Osteocyte (in vitro differentiated cells): Measurements from ENCODE around the gene SLC44A2. TPM values are rescaled to one million over a fixed set of nuclear protein-coding genes. Genes with fewer than 3 reads are reported as not detected.

ENCODE experiments used
- DNase-seq: peaks from one replicate; pipeline ENCODE4 v3.0.0; 2021; ENCODE audit warnings: mixed read lengths; ENCODE audit not compliant: unreplicated experiment; ENCODE audit errors: extremely low spot score
- H3K27ac Mint-ChIP-seq: one replicate; pipeline ENCODE4 v1.8.0; 2021; ENCODE audit warnings: mild to moderate bottlenecking, mixed read lengths; ENCODE audit not compliant: unreplicated experiment
- H3K27me3 Mint-ChIP-seq: one replicate; pipeline ENCODE4 v1.8.0; 2021; ENCODE audit warnings: mixed read lengths; ENCODE audit not compliant: unreplicated experiment
- H3K36me3 Mint-ChIP-seq: one replicate; pipeline ENCODE4 v1.8.0; 2021; ENCODE audit warnings: mixed read lengths; ENCODE audit not compliant: unreplicated experiment
- H3K4me1 Mint-ChIP-seq: one replicate; pipeline ENCODE4 v1.8.0; 2021; ENCODE audit warnings: mixed read lengths; ENCODE audit not compliant: unreplicated experiment
- H3K4me3 Mint-ChIP-seq: one replicate; pipeline ENCODE4 v1.8.0; 2021; ENCODE audit warnings: mild to moderate bottlenecking, moderate library complexity, mixed read lengths; ENCODE audit not compliant: unreplicated experiment
- H3K9me3 Mint-ChIP-seq: one replicate; pipeline ENCODE4 v1.8.0; 2021; ENCODE audit warnings: mixed read lengths; ENCODE audit not compliant: unreplicated experiment
- total RNA-seq: library from RNA; stranded (reverse); gene quantifications from 2 replicates; pipeline ENCODE4 v1.2.1, GENCODE V29; 2021
- TF ChIP-seq, protein P1 (sequence below): fragments of 200-600 bp; sonication (generic); IDR thresholded peaks from 2 replicates; pipeline ENCODE4 v1.5.0; 2021; ENCODE audit warnings: antibody characterized with exemption, mild to moderate bottlenecking, moderate library complexity

The SLC44A2 gene
- total RNA-seq, 1 donor from 2014 or later, result 225 TPM

DNA sequence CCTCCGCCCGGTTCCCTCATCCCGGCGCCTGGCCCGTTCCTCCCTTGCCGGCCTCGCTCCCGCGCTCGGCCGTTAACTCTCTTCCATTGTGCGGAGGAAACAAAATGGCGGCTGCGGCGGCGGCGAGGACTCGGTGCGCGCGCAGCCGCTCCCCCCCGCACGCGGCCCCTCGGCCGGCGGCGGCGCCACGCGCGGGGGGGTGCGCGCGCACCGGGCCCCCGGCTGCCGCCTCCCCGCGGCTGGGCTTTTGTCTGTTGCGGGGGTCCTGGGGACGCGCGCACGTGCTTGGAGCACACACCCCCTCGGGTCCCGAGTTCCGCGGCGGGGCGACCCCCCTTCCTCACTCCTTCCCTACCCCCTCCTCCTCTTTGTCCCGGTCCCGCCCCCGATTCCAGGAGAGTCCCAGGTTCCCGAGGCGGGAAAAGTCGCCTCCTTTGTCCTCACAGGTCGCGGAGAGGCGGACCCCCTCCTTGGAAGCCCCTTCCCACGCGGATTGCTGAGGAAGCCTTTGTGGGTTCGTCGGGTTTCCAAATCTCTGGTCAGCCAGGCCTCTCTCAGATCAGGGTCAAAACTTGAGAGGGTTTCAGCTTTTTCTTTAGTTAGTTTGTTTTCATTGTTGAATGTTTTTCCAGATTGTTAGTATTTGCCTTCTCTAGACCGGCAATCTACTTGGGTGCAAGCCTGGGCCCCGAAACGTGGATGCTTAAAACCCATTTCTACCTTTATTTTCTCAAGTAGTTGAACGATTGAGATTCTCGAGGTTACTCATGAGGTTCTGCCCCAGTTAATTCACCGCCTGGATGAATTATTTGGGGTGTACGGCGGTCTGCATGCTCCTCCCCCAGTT is 29.5 kb downstream of the SLC44A2 start:
- Mint-ChIP-seq H3K4me1 (peaks cover 39% of the 10 kb centered on the region), H3K27me3 (no peaks in the 10 kb centered on the region), H3K9me3 (no peaks in the 10 kb centered on the region), H3K36me3 (peaks cover 5% of the 10 kb centered on the region), H3K4me3 (peak overlapping the region; percentile 89), H3K27ac (peak overlapping the region; percentile 95)
- DNase-seq, result no peak
- TF ChIP-seq, protein P1, sequence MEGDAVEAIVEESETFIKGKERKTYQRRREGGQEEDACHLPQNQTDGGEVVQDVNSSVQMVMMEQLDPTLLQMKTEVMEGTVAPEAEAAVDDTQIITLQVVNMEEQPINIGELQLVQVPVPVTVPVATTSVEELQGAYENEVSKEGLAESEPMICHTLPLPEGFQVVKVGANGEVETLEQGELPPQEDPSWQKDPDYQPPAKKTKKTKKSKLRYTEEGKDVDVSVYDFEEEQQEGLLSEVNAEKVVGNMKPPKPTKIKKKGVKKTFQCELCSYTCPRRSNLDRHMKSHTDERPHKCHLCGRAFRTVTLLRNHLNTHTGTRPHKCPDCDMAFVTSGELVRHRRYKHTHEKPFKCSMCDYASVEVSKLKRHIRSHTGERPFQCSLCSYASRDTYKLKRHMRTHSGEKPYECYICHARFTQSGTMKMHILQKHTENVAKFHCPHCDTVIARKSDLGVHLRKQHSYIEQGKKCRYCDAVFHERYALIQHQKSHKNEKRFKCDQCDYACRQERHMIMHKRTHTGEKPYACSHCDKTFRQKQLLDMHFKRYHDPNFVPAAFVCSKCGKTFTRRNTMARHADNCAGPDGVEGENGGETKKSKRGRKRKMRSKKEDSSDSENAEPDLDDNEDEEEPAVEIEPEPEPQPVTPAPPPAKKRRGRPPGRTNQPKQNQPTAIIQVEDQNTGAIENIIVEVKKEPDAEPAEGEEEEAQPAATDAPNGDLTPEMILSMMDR, result no peak

DNA sequence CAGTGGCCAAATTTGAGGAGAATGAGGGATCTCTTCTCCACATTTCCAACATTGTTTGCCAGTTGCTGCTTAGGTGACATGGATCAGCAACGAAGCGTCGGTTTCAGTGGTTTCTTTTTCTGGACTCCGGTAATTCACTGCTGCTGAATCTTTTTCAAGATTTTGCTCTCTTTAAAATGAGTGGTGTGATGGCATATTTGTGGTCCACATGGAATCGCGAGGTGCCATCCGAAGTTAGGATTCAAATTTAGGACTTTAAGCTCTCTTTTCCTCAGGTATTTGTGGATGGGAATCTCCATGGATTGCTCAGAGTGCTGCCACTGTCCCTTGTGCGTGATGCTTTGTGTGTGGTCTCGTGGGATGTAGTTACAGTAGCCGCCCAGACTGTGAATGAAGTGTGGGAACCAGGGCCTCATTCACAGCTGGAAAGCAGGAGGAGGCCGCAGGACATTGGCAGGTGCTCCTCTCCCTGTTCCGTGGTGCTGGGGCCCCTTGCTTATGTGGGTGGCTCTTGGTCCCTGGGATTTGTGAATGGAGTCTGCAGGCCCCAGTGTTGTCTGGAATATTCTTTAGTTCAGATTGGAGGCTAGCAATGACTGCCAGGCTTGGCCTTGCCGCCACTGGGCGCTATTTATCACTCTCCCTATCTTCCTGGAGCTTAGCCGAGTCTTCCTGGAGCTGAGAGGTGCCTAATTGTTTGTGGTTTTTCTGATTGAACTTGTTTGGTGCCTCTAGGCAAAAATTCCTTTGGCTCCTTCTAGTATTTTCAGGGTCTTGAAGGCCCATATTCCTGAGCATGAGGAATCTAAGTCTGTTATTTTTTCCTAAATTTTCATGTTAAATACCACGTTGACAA is 30.3 kb downstream of the SLC44A2 start:
- peaks cover 45% of the 10 kb centered on the region for H3K4me1 Mint-ChIP-seq
- no peaks in the 10 kb centered on the region for H3K9me3 Mint-ChIP-seq
- H3K27me3 Mint-ChIP-seq, result no peaks in the 10 kb centered on the region
- H3K36me3 Mint-ChIP-seq, result peaks cover 5% of the 10 kb centered on the region
- TF ChIP-seq, protein P1, result peak; percentile 14
- peak overlapping the region; percentile 84 for H3K4me3 Mint-ChIP-seq
- peak overlapping the region; percentile 85 for H3K27ac Mint-ChIP-seq
- DNase-seq, result no peak

DNA sequence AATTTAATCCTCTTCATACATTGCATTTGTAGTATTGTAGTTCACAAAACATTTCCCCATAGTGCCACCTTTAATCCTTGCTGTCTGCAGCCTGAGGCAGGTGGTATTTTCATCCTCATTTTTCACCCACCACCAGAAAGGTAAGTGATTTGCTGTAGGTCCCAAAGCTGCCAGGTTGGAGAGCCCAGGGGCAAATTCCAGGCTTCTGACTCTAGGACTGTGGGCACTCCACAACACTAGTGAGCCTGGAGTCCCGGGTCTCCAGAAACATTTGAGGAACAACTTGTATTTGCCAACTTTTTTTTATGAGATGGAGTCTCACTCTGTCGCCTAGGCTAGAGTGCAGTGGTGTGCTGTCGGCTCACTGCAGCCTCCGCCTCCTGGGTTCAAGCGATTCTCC is 35.0 kb downstream of the SLC44A2 start:
- H3K27me3 Mint-ChIP-seq, result no peaks in the 10 kb centered on the region
- no peak overlapping the region for H3K4me3 Mint-ChIP-seq
- H3K27ac Mint-ChIP-seq, result peak overlapping the region; percentile 57
- no peaks in the 10 kb centered on the region for H3K9me3 Mint-ChIP-seq
- TF ChIP-seq, protein P1, result no peak
- peaks cover 41% of the 10 kb centered on the region for H3K4me1 Mint-ChIP-seq
- H3K36me3 Mint-ChIP-seq, result peaks cover 7% of the 10 kb centered on the region
- DNase-seq, result no peak

DNA sequence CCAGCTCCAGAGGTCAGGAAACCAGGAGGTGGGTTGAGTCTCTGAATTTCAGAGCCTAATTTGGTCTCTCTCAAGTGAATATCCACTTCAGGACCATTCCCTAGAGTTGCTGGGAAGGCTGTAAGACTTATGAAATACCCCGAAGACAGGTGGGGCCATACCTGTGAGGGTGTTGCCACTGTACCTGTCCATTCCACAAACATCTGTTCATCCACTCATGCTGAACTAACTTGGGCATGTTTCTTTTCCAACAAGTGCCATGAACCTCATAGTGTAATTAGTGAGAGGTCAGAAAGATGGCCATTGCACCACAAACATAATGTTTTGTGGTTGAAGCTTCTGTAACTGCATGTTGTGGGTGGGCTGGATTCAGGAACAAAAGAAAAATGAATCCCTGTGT is 36.6 kb downstream of the SLC44A2 start:
- TF ChIP-seq, protein P1, result no peak
- H3K27me3 Mint-ChIP-seq, result no peaks in the 10 kb centered on the region
- no peak overlapping the region for H3K27ac Mint-ChIP-seq
- peaks cover 5% of the 10 kb centered on the region for H3K36me3 Mint-ChIP-seq
- no peaks in the 10 kb centered on the region for H3K9me3 Mint-ChIP-seq
- DNase-seq, result no peak
- no peak overlapping the region for H3K4me3 Mint-ChIP-seq
- peaks cover 31% of the 10 kb centered on the region for H3K4me1 Mint-ChIP-seq
